Ectodermal cell (in vitro differentiated cells): ENCODE results near the gene ZG16B.

ENCODE experiments used
- H3K27ac ChIP-seq: 2 replicates; pipeline ENCODE4 v1.7.0; 2013; ENCODE audit warnings: mild to moderate bottlenecking, low read depth, low read length; ENCODE audit not compliant: insufficient read depth, poor library complexity, severe bottlenecking
- H3K27me3 ChIP-seq: 2 replicates; pipeline ENCODE4 v1.7.0; 2013; ENCODE audit warnings: mild to moderate bottlenecking, low read length; ENCODE audit not compliant: insufficient read depth, control insufficient read depth, poor library complexity, severe bottlenecking
- H3K36me3 ChIP-seq: one replicate; pipeline ENCODE4 v1.7.0; 2013; ENCODE audit warnings: low read length; ENCODE audit not compliant: control insufficient read depth, insufficient read depth
- H3K4me1 ChIP-seq: one replicate; pipeline ENCODE4 v1.7.0; 2013; ENCODE audit warnings: low read length; ENCODE audit not compliant: control insufficient read depth, insufficient read depth
- H3K4me3 ChIP-seq: 2 replicates; pipeline ENCODE4 v1.7.0; 2013; ENCODE audit warnings: low read depth, low read length, control low read depth; ENCODE audit not compliant: insufficient read depth
- H3K9me3 ChIP-seq: 2 replicates; pipeline ENCODE4 v1.7.0; 2013; ENCODE audit warnings: mild to moderate bottlenecking, low read length, moderate library complexity; ENCODE audit not compliant: control insufficient read depth
- WGBS, 2 experiments: methylation state at CpG; one replicate each; pipeline ENCODE4 v1.1.7; 2013; ENCODE audit warnings: missing lambda C conversion rate in 2 of 2; 5-methylcytosine and 5-hydroxymethylcytosine counted together

Gene ZG16B

GRCh38 chr16:2787961-2788360, 42.1 kb upstream of the ZG16B start:
- H3K27me3 ChIP-seq, result peaks cover 27% of the 10 kb centered on the region
- no peaks in the 10 kb centered on the region for H3K9me3 ChIP-seq
- H3K4me1 ChIP-seq, result no peaks in the 10 kb centered on the region
- WGBS, 2 experiments, result 64 to 66% methylated on average over 7 of the region's 7 CpGs
- no peak overlapping the region for H3K27ac ChIP-seq
- no peaks in the 10 kb centered on the region for H3K36me3 ChIP-seq
- no peak overlapping the region for H3K4me3 ChIP-seq

- Histone ChIP-seq H3K27ac (no peak overlapping the region), H3K4me1 (no peaks in the 10 kb centered on the region), H3K27me3 (peaks cover 10% of the 10 kb centered on the region), H3K4me3 (no peak overlapping the region), H3K36me3 (no peaks in the 10 kb centered on the region), H3K9me3 (no peaks in the 10 kb centered on the region)
- WGBS, 2 experiments, result 89 to 94% methylated on average over 5 of the region's 5 CpGs
Measured at GRCh38 chr16:2790631-2791030, 39.5 kb upstream of the ZG16B start.

- Histone ChIP-seq H3K27me3 (peaks cover 4% of the 10 kb centered on the region), H3K9me3 (no peaks in the 10 kb centered on the region), H3K36me3 (no peaks in the 10 kb centered on the region), H3K4me1 (no peaks in the 10 kb centered on the region), H3K27ac (no peak overlapping the region), H3K4me3 (no peak overlapping the region)
- 86 to 90% methylated on average over 8 of the region's 8 CpGs for WGBS, 2 experiments
Measured at GRCh38 chr16:2791174-2791573, 38.9 kb upstream of the ZG16B start.

GRCh38 chr16:2792940-2793339, 37.2 kb upstream of the ZG16B start:
- Histone ChIP-seq H3K36me3 (no peaks in the 10 kb centered on the region), H3K27ac (no peak overlapping the region), H3K27me3 (no peaks in the 10 kb centered on the region), H3K4me1 (no peaks in the 10 kb centered on the region), H3K9me3 (no peaks in the 10 kb centered on the region), H3K4me3 (no peak overlapping the region)
- 92 to 95% methylated on average over 9 to 10 of the region's 10 CpGs for WGBS, 2 experiments

- Histone ChIP-seq H3K36me3 (no peaks in the 10 kb centered on the region), H3K4me3 (no peak overlapping the region), H3K9me3 (no peaks in the 10 kb centered on the region), H3K4me1 (no peaks in the 10 kb centered on the region), H3K27ac (no peak overlapping the region), H3K27me3 (no peaks in the 10 kb centered on the region)
- WGBS, 2 experiments, result 84 to 91% methylated on average over 6 to 7 of the region's 7 CpGs
Measured at GRCh38 chr16:2795395-2796143, 34.5 kb upstream of the ZG16B start.

GRCh38 chr16:2798723-2799204, 31.3 kb upstream of the ZG16B start:
- H3K4me1 ChIP-seq, result no peaks in the 10 kb centered on the region
- H3K27ac ChIP-seq, result no peak overlapping the region
- H3K27me3 ChIP-seq, result no peaks in the 10 kb centered on the region
- 95 to 96% methylated on average over 39 of the region's 39 CpGs for WGBS, 2 experiments
- H3K36me3 ChIP-seq, result no peaks in the 10 kb centered on the region
- H3K4me3 ChIP-seq, result no peak overlapping the region
- H3K9me3 ChIP-seq, result no peaks in the 10 kb centered on the region

GRCh38 chr16:2799205-2799858, 30.8 kb upstream of the ZG16B start:
- H3K36me3 ChIP-seq, result no peaks in the 10 kb centered on the region
- no peak overlapping the region for H3K27ac ChIP-seq
- WGBS, 2 experiments, result 93% methylated on average over 20 to 21 of the region's 21 CpGs
- no peaks in the 10 kb centered on the region for H3K9me3 ChIP-seq
- H3K4me1 ChIP-seq, result no peaks in the 10 kb centered on the region
- no peaks in the 10 kb centered on the region for H3K27me3 ChIP-seq
- H3K4me3 ChIP-seq, result no peak overlapping the region

- WGBS, 2 experiments, result 95% methylated on average over 1 of the region's 1 CpG
- Histone ChIP-seq H3K4me1 (no peaks in the 10 kb centered on the region), H3K9me3 (no peaks in the 10 kb centered on the region), H3K4me3 (no peak overlapping the region), H3K27ac (no peak overlapping the region), H3K27me3 (no peaks in the 10 kb centered on the region), H3K36me3 (no peaks in the 10 kb centered on the region)
Measured at GRCh38 chr16:2799859-2800226, 30.3 kb upstream of the ZG16B start.

GRCh38 chr16:2803545-2804195, 26.4 kb upstream of the ZG16B start:
- 88 to 94% methylated on average over 3 of the region's 3 CpGs for WGBS, 2 experiments
- H3K36me3 ChIP-seq, result no peaks in the 10 kb centered on the region

GRCh38 chr16:2804728-2805127, 25.4 kb upstream of the ZG16B start:
- no peaks in the 10 kb centered on the region for H3K36me3 ChIP-seq
- WGBS, 2 experiments, result 89 to 95% methylated on average over 4 of the region's 4 CpGs
- no peak overlapping the region for H3K4me3 ChIP-seq

More at GRCh38 chr16:2803545-2804195, 26.4 kb upstream of the ZG16B start:
- H3K27me3 ChIP-seq, result no peaks in the 10 kb centered on the region
- no peak overlapping the region for H3K27ac ChIP-seq
- H3K9me3 ChIP-seq, result no peaks in the 10 kb centered on the region
- no peak overlapping the region for H3K4me3 ChIP-seq
- no peaks in the 10 kb centered on the region for H3K4me1 ChIP-seq

More at GRCh38 chr16:2804728-2805127, 25.4 kb upstream of the ZG16B start:
- Histone ChIP-seq H3K4me1 (no peaks in the 10 kb centered on the region), H3K27me3 (no peaks in the 10 kb centered on the region), H3K9me3 (no peaks in the 10 kb centered on the region), H3K27ac (no peak overlapping the region)
